HG02885 (cell line): Measurements from ENCODE around the gene WDR93.

Experiments used
- ATAC-seq: cut with Tn5 transposase; IDR thresholded peaks from one replicate; pipeline ENCODE4 v1.9.1; 2021; ENCODE audit warnings: mild to moderate bottlenecking; ENCODE audit not compliant: unreplicated experiment, poor library complexity

The WDR93 gene

DNA sequence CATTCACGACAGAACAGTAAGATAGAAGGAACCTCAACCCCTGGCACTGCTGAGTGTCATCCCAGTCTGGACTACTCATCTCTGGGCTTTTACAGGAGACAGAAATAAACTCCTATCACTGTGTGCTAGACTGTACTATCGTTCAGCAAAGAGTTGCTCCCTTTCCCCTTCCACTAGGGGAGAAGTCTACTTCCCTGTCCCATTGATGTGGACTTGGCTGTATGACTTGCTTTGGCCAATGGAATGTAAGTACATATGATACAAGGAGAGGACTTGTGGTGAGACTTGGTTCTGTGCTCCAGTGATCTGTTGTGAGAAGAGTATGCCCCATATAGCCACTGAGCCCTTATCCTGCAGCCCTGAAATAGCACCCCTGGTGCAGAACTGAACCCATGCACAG is 30.1 kb upstream of the WDR93 start:
- no peak for ATAC-seq

- no peak for ATAC-seq
These were observed 27.6 kb upstream of the WDR93 start for GRCh38 chr15:89662893-89663626.

DNA sequence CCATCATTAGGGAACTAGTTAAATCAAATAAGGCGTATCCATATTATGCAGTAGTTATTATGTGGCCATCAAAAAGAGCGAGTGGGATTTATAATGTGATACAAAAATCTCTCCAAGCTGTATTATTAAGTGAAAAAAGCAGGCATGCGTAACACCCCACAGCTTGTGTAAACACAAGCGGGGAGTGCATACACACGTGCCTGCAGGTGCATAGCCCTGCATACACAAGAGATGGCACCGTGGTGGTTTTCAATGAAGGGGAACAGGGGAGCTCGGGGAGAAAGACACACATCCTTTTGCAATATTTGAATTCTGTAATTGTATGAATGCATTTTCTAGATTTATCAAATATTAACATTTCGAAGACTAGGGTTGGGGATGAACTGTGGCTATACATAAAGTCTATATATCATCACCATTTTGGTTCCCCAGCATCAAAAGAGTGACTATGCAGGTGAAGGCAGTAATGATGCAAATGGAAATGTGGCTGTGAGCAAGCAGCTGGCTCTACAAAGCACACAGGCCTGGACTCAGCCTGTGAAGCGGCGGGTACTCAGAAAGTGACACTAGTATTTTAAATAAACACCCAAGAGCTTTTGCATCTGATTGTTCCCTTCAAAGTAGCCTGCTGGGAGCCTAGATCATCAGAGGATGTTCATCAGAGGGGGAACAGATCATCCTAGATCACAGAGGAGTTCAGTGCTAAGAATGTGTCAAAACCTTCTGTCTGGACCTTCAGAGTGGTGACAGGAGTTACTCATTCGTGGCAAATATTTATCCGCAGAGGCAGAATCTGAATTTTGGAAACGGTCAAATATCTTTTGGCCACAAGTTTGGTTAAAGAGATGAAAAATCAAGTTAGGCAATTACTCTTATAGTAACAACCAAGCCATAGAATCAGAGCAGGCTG is 25.9 kb upstream of the WDR93 start:
- no peak for ATAC-seq

- peak; percentile 44 for ATAC-seq
These were observed 25.0 kb upstream of the WDR93 start for GRCh38 chr15:89665449-89666181.

DNA sequence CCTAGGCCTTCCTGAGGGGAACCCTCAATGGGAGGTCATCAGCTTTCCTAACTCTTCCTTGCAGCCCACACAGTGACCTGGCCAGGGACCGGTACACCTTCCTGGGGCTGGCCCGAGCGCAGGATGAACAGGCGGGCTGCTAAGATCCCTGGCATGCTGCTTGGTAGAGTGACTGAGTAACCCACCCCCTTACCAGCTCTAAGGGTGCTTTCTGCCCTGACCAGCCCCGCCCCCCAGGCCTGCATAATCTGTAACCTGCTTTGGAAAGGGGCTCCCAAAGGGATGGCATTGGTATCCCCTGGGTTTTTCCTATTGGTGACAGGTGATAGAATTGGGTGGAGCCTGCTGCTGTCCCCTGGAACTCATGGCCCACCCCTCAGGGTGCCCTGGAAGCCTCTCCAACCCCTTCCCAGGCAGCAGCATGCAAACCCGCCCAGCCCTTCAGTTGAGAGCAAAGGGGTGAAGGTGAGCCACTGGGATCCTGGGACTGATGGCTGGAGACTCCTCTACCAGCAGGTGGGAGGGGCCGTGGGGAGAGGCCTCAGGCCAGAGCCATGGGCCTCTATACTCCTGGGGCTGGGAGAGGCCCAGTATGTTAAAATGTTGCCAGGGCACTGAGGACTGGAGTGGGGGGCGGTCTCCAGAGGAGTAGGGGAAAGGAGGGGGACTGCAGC is 24.3 kb upstream of the WDR93 start:
- ATAC-seq, result no peak

DNA sequence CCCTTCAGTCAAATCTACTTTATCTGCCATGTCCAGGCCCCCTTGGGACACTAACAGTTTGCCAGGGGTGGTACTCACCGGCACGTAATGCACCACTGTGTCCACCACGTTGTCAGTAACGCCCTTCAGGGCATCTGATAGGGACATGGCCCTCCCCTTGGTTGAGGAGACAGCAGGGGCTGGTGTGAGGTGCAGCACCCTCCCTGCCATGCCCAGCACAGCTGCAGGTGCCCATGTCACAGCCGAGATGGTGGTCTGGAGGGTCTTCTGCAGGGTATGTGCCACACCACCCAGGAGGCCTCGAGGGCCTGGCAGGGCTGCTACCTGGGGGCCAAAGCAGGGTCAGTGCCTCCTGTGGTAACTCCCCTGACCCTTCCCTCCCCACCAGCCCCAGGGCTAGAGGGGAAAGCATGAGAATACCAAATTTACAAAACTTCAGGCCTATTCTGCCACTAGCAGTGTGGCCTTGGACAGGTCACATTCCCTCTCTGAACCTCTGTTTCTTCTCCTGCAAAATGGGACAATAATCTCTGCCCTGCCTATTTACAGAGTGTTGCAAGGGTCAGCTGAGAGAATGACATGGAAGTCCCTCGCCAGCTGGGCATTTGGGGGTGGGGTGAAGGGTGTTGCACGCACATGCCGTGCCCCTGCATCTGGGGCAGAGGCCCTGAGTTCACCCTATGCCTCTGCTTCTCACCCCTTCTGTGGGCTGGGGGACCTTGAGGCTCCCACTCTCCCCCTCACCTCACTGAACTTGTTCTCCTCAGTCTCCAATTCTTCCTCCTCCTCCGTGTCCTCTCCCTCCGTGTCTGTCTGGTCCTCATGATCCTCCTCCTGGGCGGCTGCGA is 23.5 kb upstream of the WDR93 start:
- ATAC-seq, result no peak

DNA sequence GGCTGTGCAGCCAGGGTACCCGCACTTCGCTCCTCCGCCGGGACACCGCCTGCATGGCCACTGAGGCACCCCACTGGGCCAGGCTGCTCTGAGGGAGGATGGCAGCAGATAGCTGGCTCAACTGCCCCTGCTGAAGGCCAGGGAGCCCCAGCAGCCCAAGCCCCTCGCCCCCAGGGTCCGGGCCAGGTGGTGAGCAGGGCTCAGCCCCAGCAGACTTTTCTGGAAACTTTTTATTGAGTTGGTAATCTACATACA is 23.0 kb upstream of the WDR93 start:
- ATAC-seq, result no peak

DNA sequence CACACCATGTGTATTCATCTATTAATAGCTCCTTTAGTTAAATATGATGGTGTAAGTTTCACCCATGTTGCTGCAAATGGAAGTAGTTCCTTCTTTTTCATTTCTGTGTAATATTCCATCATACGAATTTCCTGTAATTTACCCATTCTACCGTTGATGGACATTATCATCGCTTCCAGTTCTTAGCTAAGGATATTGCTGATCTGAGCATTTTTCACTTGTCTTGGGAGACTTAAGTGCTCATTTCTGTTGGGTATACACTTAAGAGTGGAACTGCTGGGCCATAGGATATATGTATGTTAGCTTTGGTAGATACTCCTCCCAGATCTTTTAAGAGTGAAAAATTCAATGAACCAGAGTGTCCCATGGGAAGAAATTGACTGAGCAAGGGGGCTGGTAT is 22.4 kb upstream of the WDR93 start:
- no peak for ATAC-seq

DNA sequence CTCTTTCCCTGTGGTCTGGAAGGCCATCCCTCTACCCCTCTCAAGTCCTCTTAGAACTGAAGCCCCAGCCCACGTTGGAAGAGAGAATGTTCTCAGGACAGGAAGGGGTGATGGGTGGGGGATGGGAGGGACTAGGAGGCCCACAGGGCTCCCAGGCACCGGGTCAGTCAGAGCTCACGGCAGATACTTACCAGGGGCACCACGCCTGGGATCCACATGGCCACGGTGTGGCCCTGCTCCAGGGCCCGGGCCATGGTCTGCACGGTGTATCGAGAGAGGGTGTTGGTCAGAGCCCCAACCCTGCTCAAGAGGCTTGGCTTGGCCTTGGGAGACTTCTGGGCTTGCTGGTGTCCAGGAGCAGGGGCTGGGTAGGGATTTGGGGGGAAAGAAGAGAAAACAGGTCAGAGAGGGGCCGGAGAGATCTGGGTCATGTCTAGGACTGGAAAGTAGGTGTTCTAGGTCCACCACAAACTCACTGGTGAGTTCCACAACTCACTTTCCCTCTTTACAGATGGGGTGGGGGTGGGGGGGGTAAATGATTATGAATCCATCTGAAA is 21.2 kb upstream of the WDR93 start:
- ATAC-seq, result no peak

- ATAC-seq, result no peak
These were observed 20.7 kb upstream of the WDR93 start for GRCh38 chr15:89669941-89670340.

DNA sequence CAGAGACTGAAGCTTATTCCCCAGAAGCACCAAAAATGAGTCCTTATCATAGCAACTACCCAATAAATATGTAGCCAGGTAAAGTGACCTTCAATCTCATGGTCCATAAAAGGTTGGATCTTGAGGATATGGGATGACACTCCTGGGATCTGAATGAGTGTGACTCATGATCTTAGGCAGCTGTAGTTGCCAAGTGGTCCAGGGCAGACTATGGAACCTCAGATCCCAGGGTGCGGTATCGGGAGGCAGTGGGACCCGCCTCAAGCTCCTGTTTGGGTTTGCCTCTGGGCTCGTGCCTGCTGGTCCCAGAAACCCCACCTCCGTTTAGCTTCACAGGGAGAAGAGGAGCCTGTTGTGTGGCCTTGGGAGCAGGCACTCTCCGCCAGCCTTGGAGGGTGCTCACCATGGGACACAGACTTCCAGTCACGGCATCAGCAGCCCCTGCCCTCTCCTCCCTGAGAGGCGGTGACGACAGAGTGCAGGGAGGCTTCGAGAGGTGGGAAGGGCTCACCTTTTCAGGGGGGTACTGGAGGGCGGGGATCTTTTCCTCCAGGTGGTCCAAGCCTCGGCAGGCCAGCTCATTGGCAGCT is 19.5 kb upstream of the WDR93 start:
- ATAC-seq, result no peak

- ATAC-seq, result no peak
These were observed 18.9 kb upstream of the WDR93 start for GRCh38 chr15:89671687-89672086.

- ATAC-seq, result no peak
These were observed 18.1 kb upstream of the WDR93 start for GRCh38 chr15:89672221-89673164.

DNA sequence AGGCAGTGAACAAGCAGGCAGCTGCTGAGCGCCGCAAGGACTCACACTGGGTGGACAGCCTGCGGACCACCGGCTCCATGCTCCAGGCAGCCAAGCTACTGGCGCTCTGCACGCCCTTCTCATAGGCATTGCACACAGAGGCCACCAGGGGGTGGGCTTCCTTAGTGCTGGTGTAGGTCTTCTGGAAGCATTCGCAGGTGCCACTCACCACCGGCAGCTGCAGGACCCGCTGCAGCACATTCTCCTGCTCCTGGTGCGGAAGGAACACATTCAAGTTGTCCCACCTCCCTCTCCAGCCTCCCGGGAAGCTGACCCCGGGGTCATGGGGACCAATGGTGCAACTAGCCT is 17.5 kb upstream of the WDR93 start:
- ATAC-seq, result no peak

- ATAC-seq, result no peak
These were observed 16.1 kb upstream of the WDR93 start for GRCh38 chr15:89674526-89674925.

GRCh38 chr15:89675606-89676005 is 15.0 kb upstream of the WDR93 start:
- ATAC-seq, result no peak

GRCh38 chr15:89677381-89677780 is 13.2 kb upstream of the WDR93 start:
- ATAC-seq, result no peak

GRCh38 chr15:89679212-89679611 is 11.4 kb upstream of the WDR93 start, which contains the start of gene PLIN1:
Gene PLIN1 (minus strand): TSS chr15:89679367. CDS start chr15:89677489, 1,878 bp downstream.
- ATAC-seq, result no peak
